Measurements from ENCODE around the gene ATXN7L1. TPM values are rescaled to one million over a fixed set of nuclear protein-coding genes. Genes with fewer than 3 reads are reported as not detected.

Gene ATXN7L1
- total and polyA plus RNA-seq, 2 of the 13 experiments (the other 11 are each of a cell fraction or from before 2014, with no cell fraction given), result 4.1 to 7.8 TPM

DNA sequence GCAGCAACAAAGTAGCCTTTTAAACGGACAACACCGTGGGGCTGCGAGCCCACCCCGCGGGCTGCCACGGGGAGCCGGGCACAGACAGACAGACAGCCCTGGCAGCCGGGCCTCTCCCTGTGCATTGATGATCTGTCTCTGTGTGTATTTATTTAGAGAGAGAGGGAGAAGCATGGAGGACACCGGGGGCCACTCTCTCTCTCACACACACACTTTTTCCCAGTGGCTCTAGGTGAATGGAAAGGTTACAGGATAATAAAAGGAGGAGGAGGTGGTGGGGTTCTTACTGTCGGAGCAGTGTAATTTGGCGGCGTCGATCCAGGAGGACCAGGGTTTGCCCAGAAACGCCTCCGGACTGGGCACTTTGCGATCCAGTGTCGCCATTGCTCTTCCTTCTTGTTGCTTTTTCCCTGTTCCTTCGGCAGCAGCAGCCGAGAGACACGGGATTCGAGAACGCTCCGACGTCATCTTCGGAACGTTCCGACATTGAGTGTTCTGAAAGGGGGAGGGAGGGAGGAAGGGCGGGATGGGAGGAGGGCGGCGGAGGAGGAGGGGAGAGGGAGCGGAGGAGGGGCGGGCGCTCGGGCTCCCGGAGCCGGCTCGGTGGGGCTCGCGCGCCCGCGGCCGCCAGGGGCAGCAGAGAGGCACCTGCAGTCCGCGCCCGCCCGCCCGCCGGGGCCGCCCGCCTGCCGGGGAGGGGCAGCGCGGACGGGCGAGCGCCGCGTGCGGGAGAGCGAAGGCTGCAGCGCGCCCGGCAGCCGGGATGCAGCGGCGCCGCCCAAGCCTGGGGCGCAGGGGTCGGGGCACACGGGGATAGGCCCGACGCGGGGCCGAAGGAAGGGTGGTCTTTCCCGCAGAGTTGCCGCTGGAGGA lies at the start of gene ATXN7L1 (continued):
- TF ChIP-seq, protein P1, sequence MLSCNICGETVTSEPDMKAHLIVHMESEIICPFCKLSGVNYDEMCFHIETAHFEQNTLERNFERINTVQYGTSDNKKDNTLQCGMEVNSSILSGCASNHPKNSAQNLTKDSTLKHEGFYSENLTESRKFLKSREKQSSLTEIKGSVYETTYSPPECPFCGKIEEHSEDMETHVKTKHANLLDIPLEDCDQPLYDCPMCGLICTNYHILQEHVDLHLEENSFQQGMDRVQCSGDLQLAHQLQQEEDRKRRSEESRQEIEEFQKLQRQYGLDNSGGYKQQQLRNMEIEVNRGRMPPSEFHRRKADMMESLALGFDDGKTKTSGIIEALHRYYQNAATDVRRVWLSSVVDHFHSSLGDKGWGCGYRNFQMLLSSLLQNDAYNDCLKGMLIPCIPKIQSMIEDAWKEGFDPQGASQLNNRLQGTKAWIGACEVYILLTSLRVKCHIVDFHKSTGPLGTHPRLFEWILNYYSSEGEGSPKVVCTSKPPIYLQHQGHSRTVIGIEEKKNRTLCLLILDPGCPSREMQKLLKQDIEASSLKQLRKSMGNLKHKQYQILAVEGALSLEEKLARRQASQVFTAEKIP (CRISPR knock-in tag; IDR thresholded peaks at IDR 0.05; ENCODE audit: borderline replicate concordance), result no peak
- TF ChIP-seq CBFB (CRISPR knock-in tag; IDR thresholded peaks at IDR 0.05) (0 out of 2 replicates have a peak, but pooled peaks have one; percentile 9), PHF20 (CRISPR knock-in tag; IDR thresholded peaks at IDR 0.05) (peak; percentile 41; the same call in 1 of the 2 replicates), KAT7 (CRISPR knock-in tag; IDR thresholded peaks at IDR 0.05; ENCODE audit: borderline replicate concordance) (no peak; the same call in 1 of the 2 replicates), FOXA1 (IDR thresholded peaks at IDR 0.05) (no peak), FOXA1 (CRISPR knock-in tag; IDR thresholded peaks at IDR 0.05) (peak; percentile 49), ZNF879 (CRISPR knock-in tag; IDR thresholded peaks at IDR 0.05) (no peak), ZNF766 (CRISPR knock-in tag; IDR thresholded peaks at IDR 0.05; ENCODE audit: borderline replicate concordance) (no peak), THAP11 (CRISPR knock-in tag; IDR thresholded peaks at IDR 0.05) (peak; percentile 30; the same call in 1 of the 2 replicates), ZMAT3 (CRISPR knock-in tag; conservative IDR thresholded peaks at IDR 0.05) (0 out of 2 replicates have a peak, but pooled peaks have one; percentile 27), ZNF773 (CRISPR knock-in tag; IDR thresholded peaks at IDR 0.05; ENCODE audit: borderline replicate concordance) (peak; percentile 79; the same call in 1 of the 2 replicates), KDM4B (CRISPR knock-in tag; IDR thresholded peaks at IDR 0.05) (0 out of 2 replicates have a peak, but pooled peaks have one; percentile 27), KDM5B (CRISPR knock-in tag; IDR thresholded peaks at IDR 0.05; ENCODE audit: borderline replicate concordance) (0 out of 2 replicates have a peak, but pooled peaks have one; percentile 25), KDM5A (IDR thresholded peaks at IDR 0.05; ENCODE audit: borderline replicate concordance, low read length) (peak; percentile 45; the same call in 1 of the 2 replicates), HOXA3 (CRISPR knock-in tag; IDR thresholded peaks at IDR 0.05) (peak; percentile 49), SYNCRIP (IDR thresholded peaks at IDR 0.05; ENCODE audit: insufficient read depth, low read depth, low read length) (no peak), ZNF10 (CRISPR knock-in tag; IDR thresholded peaks at IDR 0.05; ENCODE audit: borderline replicate concordance, low read depth) (no peak), TGIF2 (CRISPR knock-in tag; IDR thresholded peaks at IDR 0.05) (0 out of 2 replicates have a peak, but pooled peaks have one; percentile 33), SIN3B (IDR thresholded peaks at IDR 0.05; ENCODE audit: low read length) (peak; percentile 31; the same call in 1 of the 2 replicates), ZMYM4 (CRISPR knock-in tag; IDR thresholded peaks at IDR 0.05) (no peak; the same call in 1 of the 2 replicates)
- TF ChIP-seq, protein P2, sequence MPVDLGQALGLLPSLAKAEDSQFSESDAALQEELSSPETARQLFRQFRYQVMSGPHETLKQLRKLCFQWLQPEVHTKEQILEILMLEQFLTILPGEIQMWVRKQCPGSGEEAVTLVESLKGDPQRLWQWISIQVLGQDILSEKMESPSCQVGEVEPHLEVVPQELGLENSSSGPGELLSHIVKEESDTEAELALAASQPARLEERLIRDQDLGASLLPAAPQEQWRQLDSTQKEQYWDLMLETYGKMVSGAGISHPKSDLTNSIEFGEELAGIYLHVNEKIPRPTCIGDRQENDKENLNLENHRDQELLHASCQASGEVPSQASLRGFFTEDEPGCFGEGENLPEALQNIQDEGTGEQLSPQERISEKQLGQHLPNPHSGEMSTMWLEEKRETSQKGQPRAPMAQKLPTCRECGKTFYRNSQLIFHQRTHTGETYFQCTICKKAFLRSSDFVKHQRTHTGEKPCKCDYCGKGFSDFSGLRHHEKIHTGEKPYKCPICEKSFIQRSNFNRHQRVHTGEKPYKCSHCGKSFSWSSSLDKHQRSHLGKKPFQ (CRISPR knock-in tag; IDR thresholded peaks at IDR 0.05; ENCODE audit: insufficient replicate concordance), result peak; percentile 5
- TF ChIP-seq, protein P3, sequence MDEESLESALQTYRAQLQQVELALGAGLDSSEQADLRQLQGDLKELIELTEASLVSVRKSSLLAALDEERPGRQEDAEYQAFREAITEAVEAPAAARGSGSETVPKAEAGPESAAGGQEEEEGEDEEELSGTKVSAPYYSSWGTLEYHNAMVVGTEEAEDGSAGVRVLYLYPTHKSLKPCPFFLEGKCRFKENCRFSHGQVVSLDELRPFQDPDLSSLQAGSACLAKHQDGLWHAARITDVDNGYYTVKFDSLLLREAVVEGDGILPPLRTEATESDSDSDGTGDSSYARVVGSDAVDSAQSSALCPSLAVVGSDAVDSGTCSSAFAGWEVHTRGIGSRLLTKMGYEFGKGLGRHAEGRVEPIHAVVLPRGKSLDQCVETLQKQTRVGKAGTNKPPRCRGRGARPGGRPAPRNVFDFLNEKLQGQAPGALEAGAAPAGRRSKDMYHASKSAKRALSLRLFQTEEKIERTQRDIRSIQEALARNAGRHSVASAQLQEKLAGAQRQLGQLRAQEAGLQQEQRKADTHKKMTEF (CRISPR knock-in tag; IDR thresholded peaks at IDR 0.05), result peak; percentile 68; the same call in 1 of the 2 replicates
- TF ChIP-seq, protein P4, sequence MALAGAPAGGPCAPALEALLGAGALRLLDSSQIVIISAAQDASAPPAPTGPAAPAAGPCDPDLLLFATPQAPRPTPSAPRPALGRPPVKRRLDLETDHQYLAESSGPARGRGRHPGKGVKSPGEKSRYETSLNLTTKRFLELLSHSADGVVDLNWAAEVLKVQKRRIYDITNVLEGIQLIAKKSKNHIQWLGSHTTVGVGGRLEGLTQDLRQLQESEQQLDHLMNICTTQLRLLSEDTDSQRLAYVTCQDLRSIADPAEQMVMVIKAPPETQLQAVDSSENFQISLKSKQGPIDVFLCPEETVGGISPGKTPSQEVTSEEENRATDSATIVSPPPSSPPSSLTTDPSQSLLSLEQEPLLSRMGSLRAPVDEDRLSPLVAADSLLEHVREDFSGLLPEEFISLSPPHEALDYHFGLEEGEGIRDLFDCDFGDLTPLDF (CRISPR knock-in tag; IDR thresholded peaks at IDR 0.05), result 0 out of 2 replicates have a peak, but pooled peaks have one; percentile 28
- TF ChIP-seq, protein P5, sequence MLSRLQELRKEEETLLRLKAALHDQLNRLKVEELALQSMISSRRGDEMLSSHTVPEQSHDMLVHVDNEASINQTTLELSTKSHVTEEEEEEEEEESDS (CRISPR knock-in tag; IDR thresholded peaks at IDR 0.05; ENCODE audit: borderline replicate concordance), result no peak
